ENCODE results near the gene SLC22A12.

- TF ChIP-seq CTCF (IDR thresholded peaks at IDR 0.05) = no peak
- no peak for TF ChIP-seq POLR2A (IDR thresholded peaks at IDR 0.05)
These were observed 19.6 kb downstream of the SLC22A12 start for GRCh38 chr11:64610596-64610995.
